Ascending aorta (tissue), 2 donors: ENCODE results near the gene EML2. TPM values are rescaled to one million over a fixed set of nuclear protein-coding genes. Genes with fewer than 3 reads are reported as not detected.
A peak's percentile ranks its signal among the peaks of the same experiment; 100 is the strongest.

Source experiments
- DNase-seq, 2 donors: peaks; one replicate each; pipeline ENCODE4 v3.0.0-alpha.2; 2019; ENCODE audit warnings: low spot score in 2 of 2
- H3K27ac ChIP-seq, 2 donors: fragments of 200-600 bp; sonication (generic); one replicate each; pipeline ENCODE4 v1.5.1; 2016 to 2017; ENCODE audit warnings: mild to moderate bottlenecking in 1 of 2
- H3K27me3 ChIP-seq: fragments of 200-600 bp; sonication (generic); one replicate; pipeline ENCODE4 v1.5.1; 2017
- H3K36me3 ChIP-seq, 2 donors: fragments of 200-600 bp; sonication (generic); one replicate each; pipeline ENCODE4 v1.5.1; 2016
- H3K4me1 ChIP-seq, 2 donors: fragments of 200-600 bp; sonication (generic); one replicate each; pipeline ENCODE4 v1.5.1; 2016 to 2017; ENCODE audit warnings: mild to moderate bottlenecking in 1 of 2
- H3K4me3 ChIP-seq, 2 donors: fragments of 200-600 bp; sonication (generic); one replicate each; pipeline ENCODE4 v1.5.1; 2016 to 2017; ENCODE audit warnings: mild to moderate bottlenecking in 1 of 2
- H3K9me3 ChIP-seq, 2 donors: fragments of 200-600 bp; sonication (generic); one replicate each; pipeline ENCODE4 v1.5.1; 2016
- CTCF ChIP-seq, 3 experiments: fragments of 200-600 bp in 2 of 3; fragments of 450-650 bp in 1 of 3; sonication (generic) in 2 of 3; IDR thresholded peaks; one replicate each; pipeline ENCODE4 v1.5.1; 2016 to 2019; ENCODE audit warnings: antibody characterized with exemption in 3 of 3, mild to moderate bottlenecking in 1 of 3, moderate library complexity in 1 of 3
- intact Hi-C: fragments of 100-400 bp; cut with DNase I; formaldehyde crosslinking; loops from one replicate; pipeline ENCODE4 v1.15.1; 2023
- total RNA-seq: library from RNA; depleted of rRNA; stranded (reverse); fragments of >200 nt; gene quantifications from one replicate; pipeline ENCODE4 v1.1.0, GENCODE V29; 2016

The EML2 gene
- total RNA-seq, 1 donor from 2014 or later = 129 TPM

DNA sequence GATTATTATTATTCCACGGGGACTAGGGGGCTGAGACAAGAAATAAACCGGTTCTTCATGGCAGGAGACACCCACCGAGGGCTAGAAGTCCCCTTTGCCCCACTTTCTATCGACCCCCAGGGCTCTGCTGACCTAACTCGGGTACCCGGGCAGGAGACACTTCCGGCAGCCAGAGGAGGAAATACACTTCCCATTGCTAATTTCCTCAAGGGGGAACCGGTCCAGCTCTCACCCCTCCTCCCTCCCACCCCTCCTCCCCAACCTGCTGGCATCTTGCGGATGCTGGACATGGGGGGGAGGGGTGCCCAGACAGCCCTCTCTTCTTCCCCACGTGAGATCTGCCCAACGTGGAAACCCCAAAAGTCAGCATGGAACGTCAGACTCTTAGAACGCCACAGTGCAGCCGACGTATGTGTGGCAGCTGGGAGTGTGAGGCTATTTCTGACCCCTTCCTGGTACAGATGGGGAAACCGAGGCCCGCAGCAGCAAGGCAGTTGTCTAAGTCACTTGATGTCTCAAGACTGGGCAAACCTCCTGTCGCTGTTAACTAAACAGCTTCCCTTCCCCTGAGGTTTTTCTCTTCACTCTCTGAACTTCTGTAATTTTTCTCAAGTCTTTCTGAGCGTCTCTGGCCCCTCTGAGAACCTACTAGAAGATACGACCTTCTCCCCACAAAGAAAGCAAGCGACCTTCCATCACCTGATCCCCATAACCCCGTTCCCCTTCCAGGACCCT, 40.8 kb downstream of the EML2 start:
- H3K4me3 ChIP-seq = peak overlapping the region in 1 of 2 donors; percentile 9
- H3K27me3 ChIP-seq = peaks cover 27% of the 10 kb centered on the region

GRCh38 chr19:45597425-45598111, 41.6 kb downstream of the EML2 start:
- no peak for DNase-seq
- no peak for TF ChIP-seq CTCF (IDR thresholded peaks at IDR 0.05)
- no peak overlapping the region for H3K4me3 ChIP-seq
- peaks cover 20% of the 10 kb centered on the region for H3K27me3 ChIP-seq
- H3K9me3 ChIP-seq = no peaks in the 10 kb centered on the region
- H3K27ac ChIP-seq = no peak overlapping the region
- intact Hi-C loops = no loop called here
- H3K36me3 ChIP-seq = no peaks in the 10 kb centered on the region
- H3K4me1 ChIP-seq = peaks cover 0 to 7% of the 10 kb centered on the region in 2 donors

More for the DNA sequence above, 40.8 kb downstream of the EML2 start:
- H3K27ac ChIP-seq = peak overlapping the region; percentile 26
- no peaks in the 10 kb centered on the region for H3K36me3 ChIP-seq
- intact Hi-C loops = no loop called here
- H3K4me1 ChIP-seq = peaks cover 0 to 7% of the 10 kb centered on the region in 2 donors
- H3K9me3 ChIP-seq = no peaks in the 10 kb centered on the region
- TF ChIP-seq CTCF (IDR thresholded peaks at IDR 0.05) = no peak
- no peak for DNase-seq

DNA sequence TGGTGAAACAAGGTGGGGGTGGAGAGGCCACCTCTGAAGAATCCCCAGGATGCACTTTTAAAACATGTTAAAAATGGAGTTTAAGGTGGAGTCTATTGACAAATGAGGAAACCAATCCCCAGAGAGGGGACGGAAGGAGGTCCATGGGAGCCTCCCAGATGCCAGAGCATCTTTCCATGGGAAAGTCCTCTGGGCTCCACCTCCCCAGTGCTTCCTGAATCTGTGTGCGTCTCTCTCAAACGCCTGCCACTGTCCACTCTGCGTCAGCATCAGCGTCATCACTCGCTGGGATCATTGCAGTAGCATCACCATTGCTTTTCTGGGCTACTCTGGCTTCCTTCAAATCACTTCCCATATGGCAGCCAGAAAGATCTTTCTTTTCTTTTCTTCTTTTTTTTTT, 43.4 kb downstream of the EML2 start:
- no peak for DNase-seq

DNA sequence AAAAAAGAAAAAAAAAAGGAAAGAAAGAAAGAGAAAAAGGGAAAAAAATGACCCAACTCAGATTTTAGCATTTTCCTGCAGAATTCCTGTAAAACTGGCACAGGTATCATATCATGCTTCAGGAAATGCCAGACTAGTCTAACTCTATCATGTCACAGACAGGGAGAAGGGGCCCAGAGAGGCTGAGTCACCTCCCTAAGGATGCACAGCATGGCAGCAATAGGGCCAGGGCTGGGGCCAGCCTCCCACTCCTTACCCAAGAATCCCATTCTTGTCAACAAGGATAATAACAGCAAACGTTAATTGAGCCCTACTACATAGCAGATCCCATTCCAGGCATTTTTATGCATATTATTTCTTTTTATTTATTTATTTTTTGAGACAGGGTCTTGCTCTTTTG, 45.7 kb downstream of the EML2 start:
- Histone ChIP-seq H3K36me3 (no peaks in the 10 kb centered on the region), H3K9me3 (no peaks in the 10 kb centered on the region), H3K27me3 (no peaks in the 10 kb centered on the region), H3K4me3 (no peak overlapping the region), H3K4me1 (peaks cover 0 to 3% of the 10 kb centered on the region in 2 donors), H3K27ac (no peak overlapping the region)
- intact Hi-C loops = no loop called here
- no peak for TF ChIP-seq CTCF (IDR thresholded peaks at IDR 0.05)
- DNase-seq = no peak

More for the DNA sequence above, 43.4 kb downstream of the EML2 start:
- no peak overlapping the region for H3K4me3 ChIP-seq
- no peaks in the 10 kb centered on the region for H3K9me3 ChIP-seq
- H3K36me3 ChIP-seq = no peaks in the 10 kb centered on the region
- no peak for TF ChIP-seq CTCF (IDR thresholded peaks at IDR 0.05)
- no peak overlapping the region for H3K27ac ChIP-seq
- peaks cover 0 to 7% of the 10 kb centered on the region in 2 donors for H3K4me1 ChIP-seq
- peaks cover 3% of the 10 kb centered on the region for H3K27me3 ChIP-seq
- intact Hi-C loops = no loop called here

DNA sequence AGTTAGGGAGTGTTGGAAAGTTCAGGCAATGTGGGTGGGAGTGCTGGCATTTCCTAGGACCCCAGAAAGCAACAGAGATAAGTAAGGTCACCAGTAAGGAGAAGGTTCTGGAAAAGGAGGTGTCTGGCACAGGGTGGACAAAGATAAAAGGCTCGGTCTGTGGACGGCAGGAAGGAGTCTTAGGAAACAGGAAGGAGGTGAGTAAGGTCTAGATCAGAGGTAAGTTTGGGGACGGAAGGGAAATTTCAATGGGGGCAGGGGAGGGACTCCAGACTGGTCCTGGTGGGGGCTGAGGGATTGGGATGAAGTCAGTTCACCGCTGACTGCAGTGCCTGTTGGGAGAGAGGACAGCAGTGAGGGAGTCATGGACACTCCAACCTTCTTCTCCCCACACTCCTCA, 46.8 kb downstream of the EML2 start:
- TF ChIP-seq CTCF (IDR thresholded peaks at IDR 0.05) = no peak
- H3K9me3 ChIP-seq = no peaks in the 10 kb centered on the region
- no peaks in the 10 kb centered on the region for H3K4me1 ChIP-seq
- H3K27ac ChIP-seq = no peak overlapping the region
- no peaks in the 10 kb centered on the region for H3K27me3 ChIP-seq
- DNase-seq = no peak
- intact Hi-C loops = no loop called here
- H3K36me3 ChIP-seq = no peaks in the 10 kb centered on the region
- H3K4me3 ChIP-seq = no peak overlapping the region
